ENCODE data around the gene SHE.

SHE gene

GRCh38 chr1:154474802-154475201 lies 27.4 kb downstream of the SHE start:
- H3K27me3 ChIP-seq (ENCODE audit: insufficient read depth, low read length) = no peaks in the 10 kb centered on the region
- no peaks in the 10 kb centered on the region for H3K4me1 ChIP-seq (ENCODE audit: insufficient read depth, low read length)
- H3K4me3 ChIP-seq (ENCODE audit: low read length) = no peak overlapping the region

GRCh38 chr1:154471304-154471703 lies 30.9 kb downstream of the SHE start:
- H3K27me3 ChIP-seq (ENCODE audit: insufficient read depth, low read length) = no peaks in the 10 kb centered on the region
- no peak overlapping the region for H3K9ac ChIP-seq (ENCODE audit: low read depth, low read length)
- H3K27ac ChIP-seq (ENCODE audit: low read length) = no peak overlapping the region
- no peaks in the 10 kb centered on the region for H3K9me3 ChIP-seq (ENCODE audit: insufficient read depth, low read depth, low read length)
- no peaks in the 10 kb centered on the region for H3K4me1 ChIP-seq (ENCODE audit: insufficient read depth, low read length)
- H3K4me3 ChIP-seq (ENCODE audit: low read length) = no peak overlapping the region
- H3K36me3 ChIP-seq (ENCODE audit: insufficient read depth, low read depth, low read length) = no peaks in the 10 kb centered on the region

More at GRCh38 chr1:154474802-154475201, 27.4 kb downstream of the SHE start:
- no peaks in the 10 kb centered on the region for H3K36me3 ChIP-seq (ENCODE audit: insufficient read depth, low read depth, low read length)
- no peaks in the 10 kb centered on the region for H3K9me3 ChIP-seq (ENCODE audit: insufficient read depth, low read depth, low read length)
- no peak overlapping the region for H3K9ac ChIP-seq (ENCODE audit: low read depth, low read length)
- no peak overlapping the region for H3K27ac ChIP-seq (ENCODE audit: low read length)

- H3K9ac ChIP-seq (ENCODE audit: low read depth, low read length) = no peak overlapping the region
- H3K27ac ChIP-seq (ENCODE audit: low read length) = no peak overlapping the region
- H3K4me1 ChIP-seq (ENCODE audit: insufficient read depth, low read length) = no peaks in the 10 kb centered on the region
- H3K36me3 ChIP-seq (ENCODE audit: insufficient read depth, low read depth, low read length) = no peaks in the 10 kb centered on the region
- no peak overlapping the region for H3K4me3 ChIP-seq (ENCODE audit: low read length)
- no peaks in the 10 kb centered on the region for H3K9me3 ChIP-seq (ENCODE audit: insufficient read depth, low read depth, low read length)
- no peaks in the 10 kb centered on the region for H3K27me3 ChIP-seq (ENCODE audit: insufficient read depth, low read length)
Observed at GRCh38 chr1:154469844-154470560, 32.2 kb downstream of the SHE start.

DNA sequence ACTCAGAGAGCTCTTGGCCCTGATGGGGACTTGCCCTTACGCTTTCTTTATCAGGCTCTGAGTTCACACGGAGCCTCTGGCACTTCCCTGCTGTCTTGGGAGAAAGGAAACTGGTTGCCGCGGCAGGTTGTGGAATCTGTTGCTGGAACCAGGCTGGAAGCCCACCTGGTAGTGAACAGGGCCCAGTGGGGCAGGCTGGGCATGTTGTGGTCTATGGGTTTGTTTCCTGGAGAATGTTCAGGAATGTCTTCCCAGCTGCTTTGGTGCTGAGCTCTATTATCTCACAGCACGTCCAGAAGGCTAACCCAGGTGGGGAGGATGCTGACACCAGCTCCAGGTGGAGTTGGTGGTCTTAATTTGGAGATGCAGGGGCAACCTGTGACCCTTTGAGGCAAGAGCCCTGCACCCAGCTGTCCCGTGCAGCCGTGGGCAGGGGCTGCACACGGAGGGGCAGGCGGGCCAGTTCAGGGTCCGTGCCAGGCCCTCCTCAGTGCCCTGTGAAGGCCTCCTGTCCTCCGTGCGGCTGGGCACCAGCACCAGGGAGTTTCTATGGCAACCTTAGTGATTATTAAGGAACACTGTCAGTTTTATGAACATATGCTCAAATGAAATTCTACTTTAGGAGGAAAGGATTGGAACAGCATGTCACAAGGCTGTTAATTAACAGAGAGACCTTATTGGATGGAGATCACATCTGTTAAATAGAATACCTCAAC lies 33.5 kb downstream of the SHE start:
- Histone ChIP-seq H3K9ac (ENCODE audit: low read depth, low read length) (no peak overlapping the region), H3K36me3 (ENCODE audit: insufficient read depth, low read depth, low read length) (no peaks in the 10 kb centered on the region), H3K4me3 (ENCODE audit: low read length) (no peak overlapping the region), H3K27ac (ENCODE audit: low read length) (no peak overlapping the region), H3K27me3 (ENCODE audit: insufficient read depth, low read length) (no peaks in the 10 kb centered on the region), H3K9me3 (ENCODE audit: insufficient read depth, low read depth, low read length) (no peaks in the 10 kb centered on the region), H3K4me1 (ENCODE audit: insufficient read depth, low read length) (0 out of 2 replicates have a peak, but pooled peaks cover under 1% of the 10 kb centered on the region)

DNA sequence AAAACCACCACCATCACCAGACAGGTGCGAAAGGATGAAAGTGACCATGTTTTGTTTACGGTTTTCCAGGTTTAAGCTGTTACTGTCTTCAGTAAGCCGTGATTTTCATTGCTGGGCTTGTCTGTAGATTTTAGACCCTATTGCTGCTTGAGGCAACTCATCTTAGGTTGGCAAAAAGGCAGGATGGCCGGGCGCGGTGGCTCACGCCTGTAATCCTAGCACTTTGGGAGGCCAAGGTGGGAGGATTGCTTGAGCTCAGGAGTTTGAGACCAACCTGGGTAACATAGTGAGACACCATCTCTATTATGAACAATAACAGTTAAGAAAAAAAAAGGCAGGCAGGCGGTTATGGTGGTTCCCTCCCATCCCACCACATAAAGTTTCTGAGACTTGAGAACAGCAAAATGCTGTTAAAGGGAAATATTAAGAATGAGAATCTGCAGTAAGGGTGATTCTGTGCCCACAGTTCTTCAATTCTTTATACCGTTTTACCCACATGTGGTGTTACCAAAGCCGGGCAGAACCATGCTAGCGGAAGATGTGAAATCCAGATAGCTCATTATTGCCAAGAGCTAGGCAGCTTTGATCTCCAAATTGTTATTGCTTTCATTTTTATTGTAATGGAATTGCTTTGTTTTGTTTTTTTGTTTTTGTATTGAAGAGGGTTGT lies 34.6 kb downstream of the SHE start:
- no peaks in the 10 kb centered on the region for H3K36me3 ChIP-seq (ENCODE audit: insufficient read depth, low read depth, low read length)
- no peak overlapping the region for H3K27ac ChIP-seq (ENCODE audit: low read length)
- H3K4me3 ChIP-seq (ENCODE audit: low read length) = no peak overlapping the region
- H3K9ac ChIP-seq (ENCODE audit: low read depth, low read length) = no peak overlapping the region
- H3K9me3 ChIP-seq (ENCODE audit: insufficient read depth, low read depth, low read length) = no peaks in the 10 kb centered on the region
- peaks cover 7% of the 10 kb centered on the region; the same call in 1 of the 2 replicates for H3K4me1 ChIP-seq (ENCODE audit: insufficient read depth, low read length)
- H3K27me3 ChIP-seq (ENCODE audit: insufficient read depth, low read length) = no peaks in the 10 kb centered on the region

GRCh38 chr1:154466921-154467417 lies 35.2 kb downstream of the SHE start:
- Histone ChIP-seq H3K27ac (ENCODE audit: low read length) (no peak overlapping the region), H3K4me1 (ENCODE audit: insufficient read depth, low read length) (peaks cover 7% of the 10 kb centered on the region; the same call in 1 of the 2 replicates), H3K36me3 (ENCODE audit: insufficient read depth, low read depth, low read length) (no peaks in the 10 kb centered on the region), H3K27me3 (ENCODE audit: insufficient read depth, low read length) (no peaks in the 10 kb centered on the region), H3K4me3 (ENCODE audit: low read length) (no peak overlapping the region), H3K9me3 (ENCODE audit: insufficient read depth, low read depth, low read length) (no peaks in the 10 kb centered on the region), H3K9ac (ENCODE audit: low read depth, low read length) (no peak overlapping the region)

GRCh38 chr1:154466206-154466605 lies 36.0 kb downstream of the SHE start:
- no peak overlapping the region for H3K4me3 ChIP-seq (ENCODE audit: low read length)
- H3K4me1 ChIP-seq (ENCODE audit: insufficient read depth, low read length) = peaks cover 7% of the 10 kb centered on the region; the same call in 1 of the 2 replicates
- no peaks in the 10 kb centered on the region for H3K27me3 ChIP-seq (ENCODE audit: insufficient read depth, low read length)
- H3K36me3 ChIP-seq (ENCODE audit: insufficient read depth, low read depth, low read length) = no peaks in the 10 kb centered on the region
- H3K9ac ChIP-seq (ENCODE audit: low read depth, low read length) = no peak overlapping the region
- no peak overlapping the region for H3K27ac ChIP-seq (ENCODE audit: low read length)
- H3K9me3 ChIP-seq (ENCODE audit: insufficient read depth, low read depth, low read length) = no peaks in the 10 kb centered on the region

DNA sequence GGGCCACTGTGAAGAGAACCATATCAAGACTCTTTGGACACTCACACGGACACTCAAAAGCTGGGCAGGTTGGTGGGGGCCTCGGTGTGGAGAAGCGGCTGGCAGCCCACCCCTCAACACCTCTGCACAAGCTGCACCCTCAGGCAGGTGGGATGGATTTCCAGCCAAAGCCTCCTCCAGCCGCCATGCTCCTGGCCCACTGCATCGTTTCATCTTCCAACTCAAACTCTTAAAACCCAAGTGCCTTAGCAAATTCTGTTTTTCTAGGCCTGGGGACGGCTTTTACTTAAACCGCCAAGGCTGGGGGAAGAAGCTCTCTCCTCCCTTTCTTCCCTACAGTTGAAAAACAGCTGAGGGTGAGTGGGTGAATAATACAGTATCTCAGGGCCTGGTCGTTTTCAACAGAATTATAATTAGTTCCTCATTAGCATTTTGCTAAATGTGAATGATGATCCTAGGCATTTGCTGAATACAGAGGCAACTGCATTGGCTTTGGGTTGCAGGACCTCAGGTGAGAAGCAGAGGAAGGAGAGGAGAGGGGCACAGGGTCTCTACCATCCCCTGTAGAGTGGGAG lies 36.5 kb downstream of the SHE start:
- H3K27me3 ChIP-seq (ENCODE audit: insufficient read depth, low read length) = no peaks in the 10 kb centered on the region
- H3K9me3 ChIP-seq (ENCODE audit: insufficient read depth, low read depth, low read length) = no peaks in the 10 kb centered on the region
- peaks cover 7% of the 10 kb centered on the region; the same call in 1 of the 2 replicates for H3K4me1 ChIP-seq (ENCODE audit: insufficient read depth, low read length)
- no peak overlapping the region for H3K9ac ChIP-seq (ENCODE audit: low read depth, low read length)
- no peaks in the 10 kb centered on the region for H3K36me3 ChIP-seq (ENCODE audit: insufficient read depth, low read depth, low read length)
- no peak overlapping the region for H3K4me3 ChIP-seq (ENCODE audit: low read length)
- no peak overlapping the region for H3K27ac ChIP-seq (ENCODE audit: low read length)

DNA sequence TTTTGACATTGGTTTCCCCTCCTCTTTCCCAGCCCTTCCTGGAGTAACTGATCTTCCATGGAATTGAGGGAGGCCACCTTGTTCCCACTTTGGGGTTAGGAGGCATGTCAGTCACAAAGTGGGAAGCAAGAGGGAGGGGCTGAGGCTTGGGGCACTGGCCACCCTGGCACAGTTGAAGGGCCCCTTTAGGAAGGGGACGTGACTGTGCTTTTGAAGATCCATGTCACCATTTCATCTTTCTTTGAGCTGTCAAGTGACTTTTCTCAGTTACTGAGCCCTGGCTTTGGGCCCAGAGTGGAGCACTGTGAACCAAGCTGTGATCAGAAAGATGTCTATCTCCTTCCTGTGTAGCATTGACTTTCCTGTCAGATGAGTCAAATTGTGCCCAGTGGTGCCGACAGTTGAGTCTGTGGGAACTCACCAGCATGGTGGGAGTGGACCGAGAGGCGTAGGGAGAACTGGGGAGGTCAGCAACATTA lies 38.7 kb downstream of the SHE start:
- Histone ChIP-seq H3K27me3 (ENCODE audit: insufficient read depth, low read length) (no peaks in the 10 kb centered on the region), H3K4me1 (ENCODE audit: insufficient read depth, low read length) (peaks cover 7% of the 10 kb centered on the region; the same call in 1 of the 2 replicates), H3K9ac (ENCODE audit: low read depth, low read length) (no peak overlapping the region), H3K9me3 (ENCODE audit: insufficient read depth, low read depth, low read length) (no peaks in the 10 kb centered on the region), H3K36me3 (ENCODE audit: insufficient read depth, low read depth, low read length) (no peaks in the 10 kb centered on the region), H3K27ac (ENCODE audit: low read length) (no peak overlapping the region), H3K4me3 (ENCODE audit: low read length) (no peak overlapping the region)

- no peak overlapping the region for H3K4me3 ChIP-seq (ENCODE audit: low read length)
- no peak overlapping the region for H3K27ac ChIP-seq (ENCODE audit: low read length)
- H3K4me1 ChIP-seq (ENCODE audit: insufficient read depth, low read length) = peaks cover 7% of the 10 kb centered on the region; the same call in 1 of the 2 replicates
- no peaks in the 10 kb centered on the region for H3K9me3 ChIP-seq (ENCODE audit: insufficient read depth, low read depth, low read length)
- H3K27me3 ChIP-seq (ENCODE audit: insufficient read depth, low read length) = no peaks in the 10 kb centered on the region
- no peaks in the 10 kb centered on the region for H3K36me3 ChIP-seq (ENCODE audit: insufficient read depth, low read depth, low read length)
- H3K9ac ChIP-seq (ENCODE audit: low read depth, low read length) = no peak overlapping the region
Observed at GRCh38 chr1:154460695-154461260, 41.4 kb downstream of the SHE start.

- no peak overlapping the region for H3K4me3 ChIP-seq (ENCODE audit: low read length)
- no peaks in the 10 kb centered on the region for H3K36me3 ChIP-seq (ENCODE audit: insufficient read depth, low read depth, low read length)
Observed at GRCh38 chr1:154459080-154459479, 43.1 kb downstream of the SHE start.

More at GRCh38 chr1:154459080-154459479, 43.1 kb downstream of the SHE start:
- H3K27me3 ChIP-seq (ENCODE audit: insufficient read depth, low read length) = no peaks in the 10 kb centered on the region
- H3K4me1 ChIP-seq (ENCODE audit: insufficient read depth, low read length) = peaks cover 7% of the 10 kb centered on the region; the same call in 1 of the 2 replicates
- no peak overlapping the region for H3K27ac ChIP-seq (ENCODE audit: low read length)
- no peak overlapping the region for H3K9ac ChIP-seq (ENCODE audit: low read depth, low read length)
- H3K9me3 ChIP-seq (ENCODE audit: insufficient read depth, low read depth, low read length) = no peaks in the 10 kb centered on the region

Measured in iPS-20b (cell line).